ENCODE measurements around the gene PALLD.

GRCh38 chr4:168737806-168738172 lies 240.9 kb downstream of the PALLD start:
- TF ChIP-seq EZH2 (IDR thresholded peaks at IDR 0.05) (no peak), POLR2AphosphoS5 (IDR thresholded peaks at IDR 0.05; ENCODE audit: borderline replicate concordance, low read depth, low read length) (no peak), FOXP2 (optimal IDR thresholded peaks at IDR 0.05; ENCODE audit: control extremely low read depth, extremely low read length, insufficient read depth) (no peak)

All from SK-N-MC (cell line).